ENCODE data around the gene ACOXL. TPM values are rescaled to one million over a fixed set of nuclear protein-coding genes. Genes with fewer than 3 reads are reported as not detected.

Gene ACOXL
- total and polyA plus RNA-seq, 10 of the 15 experiments (the other 5 are each of a cell fraction or from before 2014, with no cell fraction given), result 0.05 to 1.3 (median 0.71) TPM

- TF ChIP-seq MTA3 (IDR thresholded peaks at IDR 0.05; ENCODE audit: borderline replicate concordance, low read length) (no peak), BACH1 (IDR thresholded peaks at IDR 0.05; ENCODE audit: borderline replicate concordance) (no peak), CHD4 (IDR thresholded peaks at IDR 0.05) (no peak), YY1 (IDR thresholded peaks at IDR 0.05; ENCODE audit: low read depth, low read length) (no peak), TARDBP (IDR thresholded peaks at IDR 0.05; ENCODE audit: borderline replicate concordance) (no peak), CTCF (IDR thresholded peaks at IDR 0.05 in 2 of 3, conservative IDR thresholded peaks at IDR 0.05 in 1 of 3; ENCODE audit: control insufficient read depth in 2 of 3, extremely low read depth in 1 of 3, insufficient read depth in 1 of 3, low read depth in 3 of 3, low read length in 3 of 3) (no peak)
Measured at GRCh38 chr2:110747522-110748488, 15.4 kb downstream of the ACOXL start (continued).

GRCh38 chr2:110748489-110748867 is 16.1 kb downstream of the ACOXL start:
- Histone ChIP-seq H3K36me3 (ENCODE audit: control insufficient read depth in 2 of 2, insufficient read depth in 2 of 2, low read length in 1 of 2) (no peaks in the 10 kb centered on the region), H3K27me3 (replicated peaks in 1 of 2; ENCODE audit: control insufficient read depth in 2 of 2, insufficient read depth in 2 of 2, low read length in 1 of 2) (no peaks in the 10 kb centered on the region), H3K4me1 (ENCODE audit: control insufficient read depth, insufficient read depth, low read length) (peaks cover 19% of the 10 kb centered on the region; the same call in 1 of the 2 replicates), H3K79me2 (ENCODE audit: control insufficient read depth, insufficient read depth, low read length) (no peaks in the 10 kb centered on the region), H4K20me1 (ENCODE audit: control insufficient read depth, insufficient read depth) (no peaks in the 10 kb centered on the region), H3K9ac (ENCODE audit: control insufficient read depth, insufficient read depth, low read length) (no peak overlapping the region), H2AFZ (ENCODE audit: control insufficient read depth, low read depth, low read length) (no peak overlapping the region), H3K9me3 (replicated peaks; ENCODE audit: control insufficient read depth, insufficient read depth, low read length) (no peaks in the 10 kb centered on the region; the same call in 2 of the 3 replicates), H3K4me2 (ENCODE audit: control insufficient read depth, insufficient read depth) (peak overlapping the region; percentile 36), H3K4me3 (peak overlapping the region; percentile 21; the same call in 1 of the 2 replicates), H3K27ac (ENCODE audit: control insufficient read depth, insufficient read depth) (no peak overlapping the region)
- intact Hi-C loops (cut with micrococcal nuclease; ENCODE audit: unreplicated experiment) (loop anchor here (2.0 kb wide), 1 partner anchor 74 kb away; no protein-coding TSS in a partner anchor), in situ Hi-C loops (cut with MboI) (loop anchor here (10.0 kb wide), 1 partner anchor 64 kb away; no protein-coding TSS in a partner anchor)
- CTCF ChIA-PET, result interaction anchor here (1.0 to 3.3 kb wide), 7 partner anchors 10 to 460 kb away, joined by 3 to 21 read pairs (median 3); partner anchors contain the start of gene BUB1
- SMC1A ChIA-PET (ENCODE audit: uncharacterized antibody, unreplicated experiment), result interaction anchor here (0.6 to 15.0 kb wide), 16 partner anchors 11 to 898 kb away, joined by 3 to 251 read pairs (median 4); partner anchors contain the start of gene BUB1
- peak; percentile 98 for DNase-seq (ENCODE audit: low read depth, low spot score)
- POLR2A ChIA-PET, result interaction anchor here (0.7 to 3.1 kb wide), 6 partner anchors 9 to 74 kb away, joined by 3 to 28 read pairs (median 4); partner anchors contain the start of genes ACOXL and BUB1
- BruUV-seq (replicated peaks), result no TSS peak
- 2% methylated on average over 6 of the region's 6 CpGs for WGBS (ENCODE audit: insufficient coverage, insufficient replicate concordance, low lambda C conversion rate, missing lambda C conversion rate)
- peak; percentile 97 for ATAC-seq
- FAIRE-seq, result peak; percentile 99
- RAD21 ChIA-PET (ENCODE audit: unreplicated experiment), result interaction anchor here (0.8 to 2.9 kb wide), 11 partner anchors 10 to 90 kb away, joined by 3 to 28 read pairs (median 4); partner anchors contain the start of gene BUB1
- peak; percentile 72 for TF ChIP-seq MEF2A (IDR thresholded peaks at IDR 0.05; ENCODE audit: insufficient read depth, low read depth, low read length)
- no peak for TF ChIP-seq CTCF (IDR thresholded peaks at IDR 0.05 in 2 of 3, conservative IDR thresholded peaks at IDR 0.05 in 1 of 3; ENCODE audit: control insufficient read depth in 2 of 3, extremely low read depth in 1 of 3, insufficient read depth in 1 of 3, low read depth in 3 of 3, low read length in 3 of 3)
- no peak for TF ChIP-seq ZBTB33 (IDR thresholded peaks at IDR 0.05)
- TF ChIP-seq NFYA (IDR thresholded peaks at IDR 0.05; ENCODE audit: borderline replicate concordance, low read depth, low read length), result no peak
- TF ChIP-seq TAF1 (IDR thresholded peaks at IDR 0.05; ENCODE audit: borderline replicate concordance, low read depth, low read length), result no peak
- TF ChIP-seq YY1 (IDR thresholded peaks at IDR 0.05; ENCODE audit: low read depth, low read length), result no peak
- TF ChIP-seq PKNOX1 (IDR thresholded peaks at IDR 0.05), result peak; percentile 62; the same call in 1 of the 2 replicates

Data from GM12878 (cell line).